ENCODE measurements around the gene GOSR1.

- TF ChIP-seq CTCF (IDR thresholded peaks at IDR 0.05; ENCODE audit: extremely low read depth in 1 of 2, insufficient read depth in 1 of 2, low read depth in 1 of 2, low read length in 2 of 2), result no peak
- TF ChIP-seq EZH2 (IDR thresholded peaks at IDR 0.05; ENCODE audit: borderline replicate concordance, low read depth, low read length, severe bottlenecking), result no peak
- no peak for TF ChIP-seq POLR2A (IDR thresholded peaks at IDR 0.05; ENCODE audit: low read depth, low read length)
- TF ChIP-seq POLR2AphosphoS5 (IDR thresholded peaks at IDR 0.05; ENCODE audit: insufficient read depth, low read depth, low read length), result no peak
- TF ChIP-seq, protein P1, sequence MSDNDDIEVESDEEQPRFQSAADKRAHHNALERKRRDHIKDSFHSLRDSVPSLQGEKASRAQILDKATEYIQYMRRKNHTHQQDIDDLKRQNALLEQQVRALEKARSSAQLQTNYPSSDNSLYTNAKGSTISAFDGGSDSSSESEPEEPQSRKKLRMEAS (IDR thresholded peaks at IDR 0.05; ENCODE audit: insufficient read depth, insufficient read length), result no peak
- TF ChIP-seq MYC (IDR thresholded peaks at IDR 0.05; ENCODE audit: low read depth, low read length), result no peak
Measured at GRCh38 chr17:30472238-30472890, 4.8 kb upstream of the GOSR1 start.
